Daoy (cell line): ENCODE measurements around the gene B9D1. TPM values are rescaled to one million over a fixed set of nuclear protein-coding genes. Genes with fewer than 3 reads are reported as not detected.
"Not testable (repeated sequence)": the region's sequence is repeated elsewhere in the genome, so short reads cannot be mapped to it uniquely, and the experiment has no call there.

ENCODE experiments used
- DNase-seq: peaks from one replicate; pipeline ENCODE4 v3.0.0-alpha.2; 2015; ENCODE audit warnings: low read depth
- total RNA-seq: library from RNA; depleted of rRNA; stranded (reverse); fragments of >200 nt; shearing (Covaris generic); gene quantifications from 2 replicates; pipeline ENCODE4 v1.2.3, GENCODE V29; 2014

The B9D1 gene
- total RNA-seq, 1 experiment from 2014 or later = 33.8 TPM

DNA sequence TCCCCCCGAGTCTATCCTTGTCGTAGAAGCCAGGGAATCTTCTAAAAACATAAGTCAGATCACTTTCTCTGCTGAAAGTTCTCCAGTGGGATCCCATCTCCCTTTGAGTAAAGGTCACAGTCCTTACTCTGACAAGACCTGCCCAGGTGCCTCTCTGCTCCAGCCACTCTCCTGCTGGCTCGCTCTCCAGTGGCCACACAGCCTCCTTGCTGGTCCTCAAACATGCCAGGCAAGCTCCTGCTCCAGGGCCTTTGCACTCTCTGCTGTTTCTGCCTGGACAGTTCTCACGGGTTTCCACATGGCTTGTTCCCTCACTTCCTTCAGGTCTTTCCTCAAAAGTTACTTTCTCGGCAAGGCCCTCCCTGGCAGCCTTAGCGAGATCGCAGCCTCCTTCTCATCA, 3.4 kb downstream of the B9D1 start:
- DNase-seq = no peak

DNA sequence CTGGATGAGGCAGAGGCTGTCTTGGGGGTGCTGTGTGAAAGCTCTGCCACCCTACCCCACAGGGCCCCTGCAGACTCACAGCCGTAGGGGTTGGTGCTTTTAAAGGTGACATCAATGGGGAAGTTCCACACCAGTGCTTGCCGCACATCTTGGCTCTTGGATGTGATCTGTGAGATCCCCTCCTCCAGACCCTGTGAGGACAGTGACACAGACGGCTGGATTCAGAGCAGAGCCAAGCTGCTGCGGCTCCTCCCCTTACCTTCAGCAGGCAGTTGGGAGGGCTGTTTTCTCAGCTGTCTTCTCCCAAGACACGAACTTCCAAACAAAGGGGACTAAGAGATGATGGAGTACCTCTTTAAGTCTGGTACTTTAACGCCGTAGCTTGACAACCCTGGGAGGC, 4.8 kb downstream of the B9D1 start:
- DNase-seq = no peak

DNA sequence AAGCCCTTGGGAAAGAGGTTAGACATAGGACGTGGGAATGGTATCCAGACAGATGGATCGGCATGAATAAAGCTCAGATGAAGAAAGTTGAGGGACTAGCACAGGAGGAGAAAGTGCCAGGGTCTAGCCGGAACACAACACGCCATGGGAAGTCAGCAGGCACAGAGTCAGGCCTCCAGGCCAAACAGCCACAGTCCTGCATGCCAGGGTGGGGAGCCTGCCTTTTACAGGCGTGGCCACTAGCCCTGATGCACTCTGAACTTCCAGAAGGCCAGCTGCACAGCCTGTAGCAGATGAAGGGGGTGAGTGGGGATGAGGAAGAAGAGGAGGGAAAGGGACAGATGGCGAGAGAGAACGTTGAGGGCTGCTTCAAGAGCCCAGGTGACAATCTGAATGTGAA, 5.2 kb downstream of the B9D1 start:
- DNase-seq = no peak

DNA sequence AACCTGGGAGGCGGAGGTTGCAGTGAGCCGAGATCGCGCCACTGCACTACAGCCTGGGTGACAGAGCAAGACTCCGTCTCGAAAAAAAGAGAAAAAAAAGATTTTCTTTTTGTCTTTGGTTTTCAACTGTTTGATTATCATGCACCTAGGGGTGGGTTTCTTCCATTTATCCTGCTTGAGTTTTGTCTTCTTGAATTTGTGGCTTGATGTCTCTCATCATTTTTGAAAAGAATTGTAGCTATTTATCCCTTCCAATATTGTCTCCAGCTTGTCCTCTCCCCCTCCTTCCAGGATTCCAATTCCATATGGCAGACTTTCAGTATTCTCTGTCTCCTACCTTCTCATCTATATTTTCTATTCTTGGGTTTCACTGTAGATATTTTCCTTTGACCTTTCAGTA, 7.8 kb downstream of the B9D1 start:
- no peak for DNase-seq

DNA sequence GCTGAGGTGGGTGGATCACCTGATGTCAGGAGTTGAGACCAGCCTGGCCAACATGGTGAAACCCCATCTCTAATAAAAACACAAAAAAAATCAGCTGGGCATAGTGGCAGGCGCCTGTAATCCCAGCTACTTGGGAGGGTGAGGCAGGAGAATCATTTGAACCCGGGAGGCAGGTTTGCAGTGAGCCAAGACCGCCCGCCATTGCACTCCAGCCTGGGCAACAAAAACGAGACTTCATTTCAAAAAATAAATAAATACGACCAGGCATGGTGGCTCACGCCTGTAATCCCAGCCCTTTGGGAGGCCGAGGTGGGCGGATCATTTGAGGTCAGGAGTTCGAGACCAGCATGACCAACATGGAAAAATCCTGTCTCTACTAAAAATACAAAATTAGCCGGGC, 9.1 kb downstream of the B9D1 start:
- not testable (repeated sequence) for DNase-seq

DNA sequence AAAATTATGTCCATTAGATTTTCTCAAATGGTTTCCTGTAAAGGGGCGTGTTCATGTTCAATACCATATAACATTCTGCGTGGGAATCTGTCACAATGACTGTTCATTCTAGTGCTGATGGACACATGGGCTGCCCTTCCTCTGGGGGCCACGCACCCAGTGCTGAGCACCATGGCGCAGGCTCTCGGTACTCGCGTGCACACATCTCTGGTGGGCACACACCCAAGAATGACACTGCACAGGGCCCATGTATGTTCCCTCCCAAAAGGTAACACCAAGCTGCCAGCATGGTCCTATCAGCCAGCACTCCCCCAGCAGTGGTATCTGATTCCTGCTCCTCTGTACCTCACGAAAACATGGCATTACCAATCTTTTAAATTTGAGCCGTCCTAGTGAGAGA, 13.7 kb downstream of the B9D1 start:
- no peak for DNase-seq

DNA sequence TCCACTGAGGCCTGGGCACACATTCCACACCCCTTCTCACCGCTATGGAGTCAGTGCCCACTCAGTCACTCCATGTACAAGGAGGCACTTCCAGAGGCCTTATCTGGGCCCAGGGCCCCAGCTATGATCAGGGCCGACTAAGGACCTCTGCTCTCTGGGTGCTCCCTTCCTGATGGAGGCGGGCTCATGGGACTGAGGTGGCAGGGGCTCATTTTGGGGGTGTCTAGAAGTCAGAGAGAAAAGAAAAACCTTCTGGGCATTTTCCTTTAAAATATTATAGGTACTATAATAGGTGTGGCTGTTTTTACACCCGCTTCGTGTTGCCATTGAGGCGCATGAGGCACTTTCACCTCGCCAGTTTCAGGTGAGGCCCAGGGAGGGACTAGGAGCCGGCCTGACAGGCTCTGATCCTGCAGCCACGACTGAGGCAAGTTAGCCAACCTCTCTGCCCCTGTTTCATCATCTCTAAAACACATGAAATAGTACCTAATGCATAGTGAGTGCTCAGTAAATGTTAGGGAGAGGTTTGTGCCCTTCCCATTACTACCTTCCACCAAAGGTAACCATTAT, 14.4 kb downstream of the B9D1 start:
- DNase-seq = no peak

DNA sequence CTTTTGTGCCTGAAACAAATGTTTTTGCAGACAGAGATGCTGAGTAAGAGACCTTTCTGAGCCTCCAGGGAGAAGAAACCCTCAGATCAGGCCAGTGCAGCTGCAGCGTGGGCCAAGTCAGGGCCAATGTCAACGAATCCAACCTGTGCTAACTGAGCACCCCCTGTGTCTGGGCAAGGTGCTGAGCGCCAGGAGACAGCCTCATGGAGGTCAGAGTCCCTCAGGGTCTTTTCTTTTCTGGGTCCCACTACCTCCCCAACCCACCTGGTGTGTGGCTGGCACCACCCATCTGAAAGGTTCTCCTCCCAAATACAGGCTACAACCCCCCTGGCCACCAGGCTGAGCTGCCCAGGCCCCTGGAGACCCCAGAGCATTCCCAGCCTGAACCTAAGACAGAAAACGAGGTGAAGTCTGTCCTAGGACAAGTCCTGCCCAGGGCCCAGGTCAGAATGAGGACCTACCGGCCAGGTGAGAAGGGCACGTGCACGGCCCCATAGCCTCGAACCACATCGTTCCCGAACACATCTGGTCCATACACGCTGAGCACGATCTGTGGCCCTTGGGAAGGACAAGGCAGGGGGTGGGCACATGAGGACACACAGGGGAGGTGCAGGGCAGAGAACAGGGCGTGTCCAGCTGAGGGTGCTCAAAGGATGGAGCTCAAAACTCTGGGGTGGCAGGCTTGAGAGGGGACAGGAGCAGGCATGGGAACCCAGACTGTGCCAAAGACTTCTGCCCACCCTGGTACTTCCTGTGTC, 15.0 kb downstream of the B9D1 start:
- DNase-seq = no peak

DNA sequence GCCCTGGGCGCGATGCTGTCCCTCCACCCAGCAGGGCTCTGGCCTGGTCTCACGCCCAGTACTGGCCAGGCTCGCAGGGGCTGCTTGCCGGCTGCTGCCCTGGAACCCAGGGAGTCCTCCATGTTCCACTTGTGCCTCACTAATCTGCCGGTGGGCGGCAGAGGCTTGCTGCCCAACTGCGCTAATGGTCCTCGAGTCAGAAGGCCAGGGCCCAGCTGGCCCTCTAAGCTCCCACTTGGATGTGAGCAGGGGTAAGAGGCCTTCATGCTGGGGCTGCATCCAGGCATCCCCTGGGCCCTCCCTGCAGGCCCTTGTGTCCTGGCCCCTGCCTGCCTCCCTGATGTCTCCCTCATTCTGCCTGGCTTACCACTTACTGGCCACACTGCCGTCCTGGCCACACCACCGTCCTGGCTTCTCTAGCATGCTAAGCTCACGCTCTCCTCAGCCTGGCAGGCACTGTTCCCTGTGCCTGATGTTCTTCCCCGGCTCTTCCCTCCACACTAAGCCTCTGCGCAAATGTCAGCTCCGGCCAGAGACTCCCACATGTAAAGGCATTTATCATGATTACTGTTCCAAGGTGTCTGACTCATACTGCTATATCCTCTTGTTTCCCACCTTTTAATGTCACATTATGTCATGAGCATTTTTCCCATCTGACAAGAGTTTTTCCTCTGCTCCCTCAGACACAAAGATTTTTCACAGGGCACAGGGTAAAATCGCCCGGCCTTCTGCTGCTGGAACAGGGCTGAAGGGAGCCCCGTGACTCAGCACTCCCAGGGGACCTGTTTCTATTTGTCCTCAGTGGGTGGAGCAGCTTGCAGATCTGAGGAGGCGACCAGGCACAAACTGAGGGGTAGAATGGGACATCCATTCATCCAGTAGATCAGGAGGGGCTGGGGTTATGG, 15.9 kb downstream of the B9D1 start:
- DNase-seq = peak; percentile 81

DNA sequence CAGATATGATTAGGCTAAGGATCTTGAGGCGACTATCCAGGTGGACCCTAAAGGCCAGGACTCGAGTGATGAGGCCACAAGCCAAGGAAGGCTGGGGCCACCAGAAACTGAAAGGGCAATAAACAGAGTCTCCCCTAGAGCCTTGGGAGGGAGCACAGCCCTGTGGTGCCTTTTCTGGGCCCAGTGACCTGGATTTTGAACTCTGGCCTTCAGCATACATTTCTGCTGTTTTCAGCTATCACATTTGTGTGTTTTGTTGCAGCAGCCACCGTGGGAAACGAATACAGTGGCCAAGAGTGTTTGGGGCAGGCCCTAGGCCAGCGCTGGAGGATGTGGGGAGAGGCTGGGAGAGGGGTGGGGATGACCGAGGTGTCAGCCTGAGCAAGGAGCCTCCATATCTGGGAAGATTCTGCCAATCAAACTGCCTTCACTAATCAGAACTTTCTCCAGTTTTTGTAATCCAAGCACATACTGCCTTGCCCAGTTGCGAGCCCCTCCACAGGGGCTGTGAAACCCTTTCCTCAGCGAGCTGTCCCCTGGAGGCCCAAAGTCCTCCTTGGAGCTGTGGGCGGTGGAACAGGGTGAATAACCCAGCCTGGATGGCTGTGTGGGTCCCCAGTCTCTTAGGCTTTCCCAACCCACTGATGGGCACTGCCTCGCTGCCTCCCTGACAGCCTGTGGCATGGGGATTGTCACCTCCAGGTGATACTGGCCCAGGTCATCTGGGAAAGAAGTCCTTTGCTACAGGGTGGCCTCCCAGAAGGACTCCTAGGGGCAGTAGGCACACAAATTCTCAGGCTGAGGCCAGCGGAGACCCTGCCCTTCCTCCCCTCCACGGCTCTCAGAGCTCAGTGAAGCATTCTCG, 16.8 kb downstream of the B9D1 start:
- DNase-seq = no peak

DNA sequence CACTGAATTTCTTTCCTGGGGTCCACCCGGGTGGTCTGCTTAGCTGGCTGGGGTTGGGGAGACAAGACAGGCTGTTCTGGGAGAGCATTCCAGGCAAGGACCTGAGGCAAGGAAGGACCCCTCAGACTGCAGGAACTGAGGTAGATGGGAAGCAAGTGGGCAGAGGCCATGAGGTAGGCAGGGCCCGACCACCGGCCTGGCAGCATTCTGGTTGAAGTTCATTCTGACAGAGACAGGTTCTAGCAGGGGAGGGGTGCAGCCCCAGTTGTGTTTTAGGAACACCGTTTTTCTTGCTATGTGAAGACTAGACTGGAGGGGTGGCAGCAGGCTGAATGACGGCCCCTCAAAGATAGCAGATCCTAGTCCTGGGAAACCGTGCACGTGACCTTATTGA, 17.5 kb downstream of the B9D1 start:
- DNase-seq = no peak

DNA sequence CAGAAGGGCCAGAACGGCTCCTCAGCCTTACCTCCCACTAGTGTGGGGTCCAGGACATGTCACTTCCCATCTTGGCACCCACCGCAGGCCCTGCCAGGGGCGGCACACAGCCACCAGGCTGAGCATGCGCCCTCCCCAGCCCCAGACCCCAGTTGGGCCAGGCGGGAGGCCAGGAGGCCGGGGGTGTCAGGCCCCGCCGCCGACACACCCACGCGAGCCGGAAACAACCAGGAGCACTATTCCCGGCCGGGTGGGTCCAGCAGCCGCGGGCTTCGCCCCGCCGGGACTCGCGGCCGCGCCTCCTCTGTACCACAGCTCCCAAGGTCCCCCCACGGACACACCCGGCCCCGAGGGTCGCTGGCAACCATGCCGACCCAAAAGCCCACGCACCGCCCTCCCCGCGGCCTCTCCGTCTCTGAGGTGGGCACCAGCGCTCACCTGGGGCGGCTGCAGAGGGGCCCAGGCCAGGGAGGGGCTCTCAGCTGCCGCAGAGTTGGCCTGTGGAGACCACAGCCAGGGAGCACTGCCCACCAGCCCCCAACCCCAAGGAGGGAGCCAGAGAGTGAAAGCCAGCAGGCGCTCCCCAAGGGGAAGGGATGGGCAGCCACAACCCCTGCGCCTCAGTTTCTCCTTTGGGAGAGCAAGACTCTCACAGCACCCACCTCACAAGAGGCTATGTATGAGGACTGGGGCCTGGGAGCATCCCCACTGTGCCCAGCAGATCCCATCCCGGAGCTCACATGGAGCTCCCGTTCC, 18.0 kb downstream of the B9D1 start:
- DNase-seq = no peak

DNA sequence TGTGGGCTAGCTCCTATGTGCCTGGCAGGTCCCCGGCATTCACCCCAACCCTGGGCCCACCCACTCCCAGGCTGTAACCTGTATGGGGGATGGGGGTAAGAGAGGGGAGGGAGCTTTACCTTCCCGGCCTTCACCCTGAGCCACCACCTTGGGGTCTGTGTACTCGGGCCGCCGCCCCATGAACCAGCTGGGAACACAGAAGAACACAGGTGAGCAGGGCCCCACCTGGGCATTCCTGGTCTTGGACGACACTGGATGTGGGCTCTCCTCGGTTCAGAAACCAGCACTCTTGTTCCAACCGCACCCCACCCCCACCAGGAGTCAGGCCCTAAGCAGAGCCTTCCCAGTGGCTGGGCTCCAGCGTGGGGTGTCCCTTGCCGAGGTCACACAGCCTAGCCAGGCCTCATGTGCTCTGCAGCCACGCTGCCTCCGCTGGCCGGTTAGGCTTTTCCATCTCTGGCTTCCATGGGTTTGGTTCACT, 18.8 kb downstream of the B9D1 start:
- DNase-seq = no peak

DNA sequence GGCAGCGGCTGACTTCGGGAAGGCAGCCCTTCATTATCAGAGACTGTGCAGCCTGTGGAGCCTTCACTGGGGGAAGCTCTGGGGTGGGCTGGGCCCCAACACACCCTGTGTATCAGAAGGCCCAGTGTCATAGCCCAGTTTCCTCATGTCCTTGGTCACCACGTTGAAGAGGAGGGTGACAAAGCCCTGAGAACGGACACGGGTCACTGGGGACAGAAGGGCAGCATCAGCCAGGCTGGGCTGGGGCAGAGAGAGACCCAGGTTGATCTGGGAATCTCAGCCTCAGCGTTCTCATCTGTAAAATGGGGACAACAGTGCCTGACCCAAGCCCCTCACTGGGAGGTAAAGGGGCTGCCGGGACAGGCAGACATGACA, 19.3 kb downstream of the B9D1 start:
- no peak for DNase-seq

DNA sequence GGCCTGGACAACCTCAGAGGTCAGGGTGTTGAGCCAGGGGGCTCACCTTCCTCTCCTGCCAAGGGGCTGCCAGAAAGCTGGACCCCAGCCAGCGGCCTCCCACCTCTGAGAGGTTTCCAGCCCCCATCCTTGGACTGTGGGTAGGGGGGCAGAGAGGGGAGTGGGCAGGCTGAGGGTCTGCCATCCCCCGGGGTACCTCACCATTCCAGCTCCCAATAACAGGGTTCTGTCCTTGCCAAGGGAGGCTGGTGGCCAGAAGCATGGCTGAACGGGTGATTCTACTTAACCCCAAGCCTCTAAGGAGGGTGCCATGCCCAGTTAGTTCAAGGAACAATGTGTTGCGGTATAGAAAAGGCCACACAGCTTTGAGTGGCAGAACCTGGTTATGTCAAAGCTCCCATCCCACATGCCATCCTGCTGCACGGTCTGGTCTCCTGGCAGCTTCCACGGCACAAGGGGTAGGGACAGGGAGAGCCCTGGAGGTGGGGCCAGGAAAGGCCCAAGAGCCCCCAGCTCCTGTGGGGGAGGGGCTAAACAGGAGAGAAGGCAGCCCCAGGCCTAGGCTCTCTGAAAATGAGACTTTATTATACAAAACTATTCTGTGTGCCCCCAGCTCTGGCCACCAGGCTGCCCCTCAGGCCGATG, 19.8 kb downstream of the B9D1 start:
- DNase-seq = no peak

DNA sequence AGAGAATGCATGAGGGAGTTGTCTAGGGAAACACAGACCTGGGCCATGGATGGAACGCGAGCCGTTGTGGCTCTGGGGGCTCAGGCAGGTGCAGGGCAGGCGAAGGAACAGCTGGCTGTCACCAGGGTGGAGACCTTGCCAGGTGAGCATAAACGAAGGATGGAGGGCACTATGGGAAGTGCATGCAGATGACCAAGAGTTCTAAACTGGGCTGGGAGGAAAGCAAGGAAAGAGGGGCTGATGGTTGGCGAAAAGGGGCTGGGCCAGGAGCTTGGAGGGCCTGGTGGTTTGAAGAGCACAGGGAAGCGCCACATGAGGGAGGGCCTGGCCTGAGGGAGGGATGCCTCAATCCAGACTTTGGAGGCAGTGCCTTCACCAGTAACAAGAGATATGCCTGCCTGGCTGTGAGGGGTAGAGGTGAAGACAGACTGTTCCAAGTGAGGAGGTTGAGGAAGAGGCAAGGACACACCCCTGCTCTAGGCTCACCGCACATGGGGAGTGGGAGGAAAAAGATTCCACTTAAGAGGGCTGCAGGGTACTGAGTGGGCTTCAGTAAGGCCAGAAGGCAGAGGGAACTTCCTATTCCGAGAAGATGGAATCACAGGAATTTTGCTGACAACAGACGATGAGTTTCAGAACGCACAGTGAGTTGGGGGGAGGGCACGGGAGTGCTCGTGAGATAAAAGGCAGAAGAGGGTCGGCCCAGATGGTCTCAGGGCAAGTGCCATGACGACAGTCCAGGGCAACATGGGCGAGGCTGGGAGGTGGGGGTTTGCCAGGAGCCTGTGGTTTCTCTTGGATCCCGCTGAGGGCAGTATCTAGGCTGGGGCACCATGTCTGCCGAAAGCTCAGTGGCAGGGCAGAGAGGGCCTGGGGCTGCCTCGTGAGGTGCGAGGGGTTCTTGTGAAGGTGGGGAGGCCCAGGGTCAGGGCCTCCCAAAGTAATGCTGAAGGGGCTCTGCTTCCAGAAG, 20.6 kb downstream of the B9D1 start:
- no peak for DNase-seq

DNA sequence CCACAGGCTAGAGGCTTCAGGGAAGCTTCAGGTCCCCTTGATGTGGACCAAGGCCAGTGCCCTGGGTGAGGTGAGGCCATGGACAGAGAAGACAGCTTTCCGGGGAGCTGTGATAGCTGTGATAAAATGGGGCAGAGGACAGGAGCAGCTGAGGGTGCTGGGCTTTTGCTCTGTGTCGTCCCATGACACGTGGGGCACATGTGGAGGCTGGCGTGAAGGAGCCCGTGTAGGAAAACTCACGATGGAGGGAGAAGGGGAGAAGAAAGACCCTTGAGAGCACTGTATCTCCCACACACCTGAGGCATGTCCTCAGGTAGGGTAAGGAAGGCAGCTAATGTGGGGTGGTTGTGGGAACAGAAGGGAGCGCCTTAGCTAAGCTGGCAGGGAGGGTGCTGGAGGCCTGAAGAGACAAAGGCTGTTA, 21.3 kb downstream of the B9D1 start:
- DNase-seq = no peak

DNA sequence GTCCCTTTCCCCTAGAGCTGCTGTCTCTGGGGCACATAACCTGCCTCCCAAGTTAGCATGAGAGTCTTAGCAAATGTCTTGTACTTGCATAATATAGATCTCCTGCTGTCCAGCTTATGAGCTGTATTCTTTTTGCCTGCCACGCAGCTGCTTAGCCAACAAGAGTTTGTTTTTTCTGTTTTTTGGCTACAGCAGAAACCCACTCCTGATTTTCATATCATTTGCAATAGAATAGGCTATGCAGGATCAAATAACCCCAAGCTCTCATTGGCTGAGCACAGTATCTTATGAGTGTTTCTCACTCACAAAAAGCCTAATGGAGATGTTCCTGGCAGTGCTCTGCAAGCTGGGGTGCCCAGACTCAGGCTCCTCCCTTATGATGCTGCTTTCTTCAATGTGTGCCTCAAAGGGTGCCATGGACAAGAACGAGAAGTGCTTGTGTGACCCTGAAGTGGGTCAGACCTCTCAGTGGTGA, 23.1 kb downstream of the B9D1 start:
- DNase-seq = no peak
